NCI-H526 treated with DMSO at 0.1 percent for 48 hours (cell line): ENCODE data around the gene PSMB7.

Experiments
- DNase-seq: peaks from one replicate; lab custom pipeline; 2025; lab: John Stamatoyannopoulos, UW

Gene PSMB7

GRCh38 chr9:124356745-124357390 is 58.4 kb downstream of the PSMB7 start:
- DNase-seq, result no peak

- no peak for DNase-seq
Measured at GRCh38 chr9:124355941-124356744, 59.1 kb downstream of the PSMB7 start.

DNA sequence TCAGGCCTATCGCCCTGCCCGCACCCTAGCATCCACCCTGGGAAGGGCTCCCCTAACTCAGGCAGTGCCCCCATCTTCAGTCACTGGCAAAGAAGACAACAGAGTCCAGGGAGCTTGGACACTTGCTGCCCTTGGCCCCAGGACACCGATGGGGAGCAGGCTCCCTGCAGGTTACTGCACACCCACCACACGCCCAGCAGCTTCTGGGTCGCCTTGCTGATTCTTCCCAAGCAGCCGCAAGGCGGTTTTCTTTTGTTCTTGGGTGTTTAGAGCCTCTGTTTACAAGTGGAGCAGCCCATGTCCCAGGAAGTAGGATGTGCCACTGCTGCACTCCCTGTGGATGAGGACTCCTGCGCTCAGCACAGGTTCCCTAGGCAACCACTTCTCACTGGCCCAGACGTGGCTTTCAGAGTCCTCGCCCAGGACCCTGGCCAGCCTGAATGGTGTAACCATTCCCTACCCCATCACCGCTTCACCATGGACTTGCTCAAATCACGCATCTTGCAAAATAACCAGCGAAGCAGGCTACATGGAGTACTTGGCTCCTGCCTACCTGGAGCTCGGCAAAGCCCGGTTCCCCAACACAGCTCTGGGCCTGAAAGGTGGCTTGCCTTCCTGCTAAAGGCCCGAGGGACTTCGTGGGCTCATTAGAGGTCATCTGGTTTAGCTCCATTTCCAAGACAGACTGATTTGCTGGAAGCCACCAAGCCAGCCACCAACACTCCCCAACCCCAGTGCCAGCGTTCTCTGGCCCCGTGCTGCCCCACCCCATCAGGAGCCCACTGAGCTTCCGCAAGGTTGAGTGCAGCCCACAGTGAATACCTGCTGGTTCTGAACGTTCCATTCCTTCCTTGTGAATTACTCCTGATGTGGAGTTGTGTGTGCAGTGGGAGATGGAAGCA is 60.0 kb downstream of the PSMB7 start:
- no peak for DNase-seq

DNA sequence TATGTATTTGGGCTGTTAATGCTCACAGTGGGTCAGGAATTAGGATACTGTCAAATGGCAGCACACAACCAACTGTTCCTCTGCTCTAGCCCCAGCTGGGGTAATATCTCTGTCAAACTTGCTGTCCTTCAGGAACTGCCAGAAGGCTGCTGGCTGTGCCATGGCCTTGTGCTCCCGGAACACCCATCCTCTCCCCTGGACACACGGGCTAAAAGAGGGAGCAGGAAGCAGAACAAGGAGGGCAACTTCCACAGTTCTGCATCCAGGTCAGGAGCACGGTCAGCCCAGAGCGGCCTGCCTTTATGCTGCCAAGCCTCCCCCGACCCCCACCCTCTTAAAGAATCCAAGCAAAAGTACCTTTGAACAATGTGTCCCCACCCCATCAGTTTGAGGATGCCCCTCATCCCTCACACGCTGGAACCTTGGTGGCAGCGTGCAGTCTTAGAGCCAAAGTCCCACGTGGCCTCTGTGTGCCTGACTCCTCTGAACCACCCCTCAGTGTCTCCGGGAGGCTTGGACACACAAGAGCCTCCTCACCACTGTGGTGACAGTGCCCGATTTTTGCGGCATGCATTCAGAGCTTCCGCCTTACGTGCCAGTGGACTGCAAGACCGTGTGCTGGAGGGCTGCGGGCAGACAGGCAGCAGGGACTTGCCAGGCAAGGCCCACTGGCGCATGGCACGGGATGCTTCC is 60.8 kb downstream of the PSMB7 start:
- DNase-seq, result no peak

DNA sequence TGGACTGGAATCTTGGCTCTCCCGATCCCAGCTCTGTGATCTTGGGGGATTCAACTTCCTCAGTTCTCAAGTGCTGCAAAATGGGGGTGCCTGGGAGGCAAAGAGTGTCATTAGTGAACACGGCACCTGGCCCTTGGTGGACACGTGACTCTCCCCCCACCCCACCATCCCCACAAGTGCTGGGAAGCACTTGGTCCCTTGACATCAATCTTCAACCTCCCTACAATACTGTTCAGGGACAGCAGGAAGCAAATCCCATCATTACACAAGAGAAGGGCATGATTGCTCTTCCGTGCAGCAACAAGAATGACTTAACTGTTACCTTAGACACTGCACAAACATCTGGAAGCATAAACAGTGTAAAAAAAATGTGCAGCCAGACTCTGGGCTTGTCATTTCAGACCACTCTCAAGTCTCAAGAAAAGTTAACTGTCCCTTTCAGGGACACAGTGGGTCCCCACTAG is 61.4 kb downstream of the PSMB7 start:
- no peak for DNase-seq

DNA sequence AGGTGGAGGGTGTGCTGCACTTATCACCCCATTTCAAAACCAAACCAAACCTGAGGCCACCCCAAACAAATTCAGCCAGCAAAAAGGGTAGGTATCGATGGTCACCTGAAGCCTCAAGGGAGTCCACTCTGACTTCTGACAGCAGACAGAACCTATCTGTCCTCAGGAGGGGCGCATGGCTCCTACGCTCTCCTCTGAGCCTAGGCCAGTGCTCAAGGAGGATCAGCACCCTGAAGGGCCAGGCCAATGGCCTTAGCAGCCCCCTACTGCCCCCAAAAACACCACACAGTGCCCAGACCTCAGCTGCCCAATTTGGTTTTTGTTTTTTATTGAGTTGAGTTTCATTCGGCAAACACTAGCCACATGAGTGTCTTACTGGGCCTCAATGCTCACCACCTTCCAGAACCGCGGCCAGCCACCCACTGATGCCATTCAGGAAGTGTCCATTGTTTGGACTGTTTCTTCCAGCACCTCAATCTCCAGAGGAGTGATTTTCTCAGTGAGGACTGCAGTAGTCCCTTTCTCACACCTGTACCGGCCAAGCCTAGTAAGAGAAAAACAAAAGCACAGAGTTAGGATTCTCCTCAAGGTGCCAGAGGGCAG is 62.0 kb downstream of the PSMB7 start:
- DNase-seq, result no peak

- no peak for DNase-seq
Measured at GRCh38 chr9:124352616-124353015, 62.6 kb downstream of the PSMB7 start.

- no peak for DNase-seq
Measured at GRCh38 chr9:124351672-124352468, 63.4 kb downstream of the PSMB7 start.

DNA sequence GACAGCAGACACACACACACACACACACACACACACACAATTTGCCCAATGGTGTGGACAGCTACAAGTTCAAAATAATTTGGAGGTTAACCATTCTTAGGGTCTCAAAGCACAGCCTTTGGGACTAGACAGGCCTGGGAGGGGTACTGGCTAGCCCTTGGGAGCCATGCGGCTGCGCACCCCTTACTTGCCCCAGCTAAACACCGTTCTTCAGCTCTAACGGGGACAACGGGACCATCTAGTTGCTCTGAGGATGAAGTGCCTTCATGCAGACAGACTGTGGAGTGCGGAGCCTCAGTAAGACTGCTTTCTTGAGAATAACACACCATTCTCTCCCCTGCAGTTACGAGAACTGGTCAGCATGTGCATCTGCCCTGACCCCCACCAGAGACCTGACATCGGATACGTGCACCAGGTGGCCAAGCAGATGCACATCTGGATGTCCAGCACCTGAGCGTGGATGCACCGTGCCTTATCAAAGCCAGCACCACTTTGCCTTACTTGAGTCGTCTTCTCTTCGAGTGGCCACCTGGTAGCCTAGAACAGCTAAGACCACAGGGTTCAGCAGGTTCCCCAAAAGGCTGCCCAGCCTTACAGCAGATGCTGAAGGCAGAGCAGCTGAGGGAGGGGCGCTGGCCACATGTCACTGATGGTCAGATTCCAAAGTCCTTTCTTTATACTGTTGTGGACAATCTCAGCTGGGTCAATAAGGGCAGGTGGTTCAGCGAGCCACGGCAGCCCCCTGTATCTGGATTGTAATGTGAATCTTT is 64.6 kb downstream of the PSMB7 start:
- DNase-seq, result no peak

DNA sequence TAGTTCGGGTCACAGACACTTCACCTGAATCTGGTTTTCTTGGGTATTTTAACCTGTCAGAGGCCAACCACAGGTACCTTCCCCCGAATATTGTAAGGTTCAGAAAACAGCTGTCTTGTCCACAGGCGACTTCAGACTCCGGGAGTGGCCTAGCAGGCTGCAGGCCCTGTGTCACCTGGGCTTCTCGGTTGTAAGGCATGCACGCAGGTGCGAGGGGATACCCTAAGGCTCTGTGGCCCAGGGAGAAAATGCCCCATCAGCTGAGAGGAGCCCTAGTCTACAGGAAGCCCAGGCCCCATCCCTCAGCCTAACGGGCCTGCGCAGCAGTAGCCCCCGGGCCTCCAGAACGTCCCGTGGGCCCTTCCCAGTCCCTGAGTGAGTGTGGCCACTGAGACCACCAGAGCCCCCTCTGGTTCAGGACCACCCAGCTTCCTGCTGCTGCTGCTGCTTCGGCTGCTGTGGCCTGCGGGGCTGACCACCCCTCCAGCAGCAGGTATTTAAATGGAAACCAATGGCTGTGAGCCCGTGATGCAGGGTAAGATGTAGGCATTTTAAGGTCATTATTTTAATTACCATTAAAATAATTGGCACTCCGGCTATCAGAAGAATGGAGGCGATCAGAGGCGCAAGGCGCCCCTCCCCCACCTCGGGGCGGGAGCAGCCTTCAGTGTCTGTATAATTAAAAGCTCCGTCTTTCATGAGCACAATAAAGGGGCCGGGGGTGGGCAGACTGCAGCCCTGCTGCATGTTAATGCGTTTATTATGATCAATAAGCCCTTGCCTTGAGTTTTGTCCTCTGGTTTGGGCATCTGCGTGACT is 65.4 kb downstream of the PSMB7 start:
- no peak for DNase-seq

GRCh38 chr9:124349267-124349666 is 66.0 kb downstream of the PSMB7 start:
- no peak for DNase-seq

DNA sequence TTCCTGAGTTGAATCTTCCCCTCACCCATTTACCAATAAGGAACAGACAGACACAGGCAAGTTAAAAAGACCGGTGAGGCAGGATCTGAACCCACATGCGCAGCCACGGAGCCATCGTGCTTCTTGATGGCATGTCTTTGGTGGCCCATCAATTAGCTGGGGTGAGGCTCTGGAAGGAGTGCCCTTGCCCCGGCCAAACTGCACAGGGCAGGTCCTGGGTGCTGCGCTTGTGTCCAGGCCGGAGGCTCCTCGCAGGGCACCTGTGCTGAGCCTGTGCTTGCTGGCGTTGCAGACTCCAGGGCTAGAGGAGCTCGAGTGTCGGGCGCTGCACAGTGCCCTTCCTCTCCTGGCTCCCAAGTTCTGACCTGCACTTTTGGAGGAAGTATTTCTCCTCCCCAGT is 66.4 kb downstream of the PSMB7 start:
- DNase-seq, result no peak

DNA sequence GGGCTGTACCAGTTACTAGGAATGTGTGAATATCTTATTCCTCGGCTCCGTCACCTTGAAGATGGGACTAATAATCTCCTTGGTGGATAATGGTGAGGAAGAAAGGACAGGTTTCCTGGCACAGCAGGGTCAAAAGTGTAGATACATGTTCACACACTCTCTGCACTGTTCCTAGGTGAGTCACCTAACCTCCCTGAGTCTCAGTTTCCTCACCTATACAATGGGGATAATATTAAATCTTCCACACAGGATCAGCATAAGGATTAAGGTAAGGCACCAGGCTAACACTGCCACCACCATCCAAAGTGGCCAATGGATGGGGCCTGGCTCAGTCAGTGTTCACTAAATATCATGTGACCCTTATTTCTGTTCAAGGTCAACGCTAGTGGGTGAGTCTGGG is 66.9 kb downstream of the PSMB7 start:
- no peak for DNase-seq

DNA sequence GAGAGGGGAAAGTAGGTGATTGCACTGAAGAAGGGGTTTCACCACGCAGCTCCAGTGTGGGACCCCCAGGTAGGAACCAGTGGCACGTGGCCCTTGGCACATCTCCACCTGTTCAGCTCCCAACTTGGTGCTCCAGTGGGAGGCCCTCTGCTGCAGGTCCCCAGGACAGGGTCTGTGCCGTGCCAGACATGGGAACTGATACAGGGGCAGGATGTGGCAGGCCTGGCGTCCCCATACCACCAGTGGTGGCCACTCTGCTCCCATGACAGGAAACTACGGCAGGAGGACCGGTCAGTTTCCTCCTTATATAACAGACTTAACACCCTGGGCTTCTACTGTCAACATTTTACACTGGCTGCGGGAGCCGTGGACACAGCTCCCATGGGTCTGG is 67.3 kb downstream of the PSMB7 start:
- DNase-seq, result no peak

DNA sequence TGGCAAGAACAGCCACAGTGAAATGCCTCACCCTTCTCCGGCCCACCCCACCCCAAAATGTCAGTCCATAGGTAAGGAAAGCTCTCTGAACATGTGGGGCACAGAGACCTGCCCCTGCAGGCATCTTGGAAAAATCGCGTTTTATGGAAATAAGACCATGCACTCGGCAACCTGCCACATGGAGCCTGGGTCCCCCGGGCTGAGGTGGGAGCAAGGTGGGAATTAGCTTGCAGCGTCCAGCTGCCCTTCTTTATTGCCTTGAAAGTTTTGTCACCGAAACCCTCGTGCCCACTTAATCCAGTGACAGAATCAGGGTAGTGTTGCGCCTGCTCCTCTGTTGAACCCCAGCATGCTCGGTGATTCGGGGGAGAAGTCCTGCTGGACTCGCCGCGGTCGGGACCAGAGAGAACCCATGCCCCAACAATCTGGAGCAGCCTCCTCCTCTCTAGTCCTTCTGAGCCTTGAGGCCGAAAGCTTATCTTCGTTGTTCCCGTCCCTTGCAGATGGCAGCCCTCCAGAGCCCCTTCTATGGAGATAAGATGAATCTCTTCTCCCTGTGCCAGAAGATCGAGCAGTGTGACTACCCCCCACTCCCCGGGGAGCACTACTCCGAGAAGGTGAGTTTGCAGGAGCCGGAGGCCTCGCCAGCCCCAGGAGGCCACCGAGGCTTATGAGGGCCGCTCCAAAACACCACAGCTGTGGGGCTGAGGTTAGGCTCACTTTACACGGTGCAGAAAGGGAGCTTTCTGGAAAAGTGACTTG is 67.9 kb downstream of the PSMB7 start:
- no peak for DNase-seq

- DNase-seq, result no peak
Measured at GRCh38 chr9:124346347-124347163, 68.7 kb downstream of the PSMB7 start.

GRCh38 chr9:124345751-124346281 is 69.4 kb downstream of the PSMB7 start:
- DNase-seq, result no peak
